T-cell (primary cell): ENCODE results near the gene FLT1. TPM values are rescaled to one million over a fixed set of nuclear protein-coding genes. Genes with fewer than 3 reads are reported as not detected.

Source experiments
- ATAC-seq, 4 experiments: fragments of 200-7000 bp in 3 of 4; fragments of 150-1000 bp in 1 of 4; cut with Tn5 transposase; replicated peaks in 1 of 4; 1 replicate in 3 of 4; 2 replicates in 1 of 4; pipeline ENCODE4 v1.10.0; 2021; ENCODE audit warnings: moderate library complexity in 3 of 4, mild to moderate bottlenecking in 2 of 4, moderate number of reproducible peaks in 1 of 4
- CTCF ChIA-PET, 2 donors: fragments of 300-600 bp; sonication (Branson Sonifier 250); formaldehyde crosslinking; loops; one replicate each; lab custom pipeline; 2022; ENCODE audit warnings: antibody characterized with exemption in 2 of 2; lab: Charles Lee
- POLR2A ChIA-PET, 2 donors: fragments of 300-600 bp; sonication (Branson Sonifier 250); formaldehyde crosslinking; loops; one replicate each; lab custom pipeline; 2022; ENCODE audit warnings: antibody characterized with exemption in 2 of 2; lab: Charles Lee
- DNase-seq, 35 experiments: peaks; one replicate each; pipeline versions ENCODE4 v3.0.0 to v3.0.0-alpha.2; 2013 to 2023
- H3K27ac ChIP-seq: one replicate; pipeline ENCODE4 v1.5.1; 2013; ENCODE audit warnings: low read length
- H3K27me3 ChIP-seq, 2 experiments: replicated peaks in 1 of 2; 1 replicate in 1 of 2; 2 replicates in 1 of 2; pipeline versions ENCODE4 v1.6.1 to v1.7.0; 2013; ENCODE audit warnings: low read length in 1 of 2, mixed read lengths in 1 of 2; ENCODE audit not compliant: control insufficient read depth in 2 of 2, insufficient read depth in 2 of 2; ENCODE audit errors: extremely low read depth in 1 of 2
- H3K36me3 ChIP-seq, 2 donors: 1 replicate in 1 of 2; 2 replicates in 1 of 2; pipeline versions ENCODE4 v1.6.1 to v1.7.0; 2013; ENCODE audit warnings: low read length in 1 of 2; ENCODE audit not compliant: control insufficient read depth in 2 of 2, insufficient read depth in 1 of 2; ENCODE audit errors: extremely low read depth in 1 of 2
- H3K4me1 ChIP-seq, 2 experiments: 1 replicate in 1 of 2; 2 replicates in 1 of 2; pipeline versions ENCODE4 v1.6.1 to v1.7.0; 2013; ENCODE audit warnings: low read length in 2 of 2, mixed read lengths in 1 of 2; ENCODE audit not compliant: insufficient read depth in 2 of 2, control insufficient read depth in 1 of 2; ENCODE audit errors: extremely low read depth in 1 of 2
- H3K4me3 ChIP-seq, 2 donors: 1 replicate in 1 of 2; 2 replicates in 1 of 2; pipeline versions ENCODE4 v1.5.1 to v1.7.0; 2013; ENCODE audit warnings: mild to moderate bottlenecking in 2 of 2, low read length in 1 of 2, moderate library complexity in 1 of 2; ENCODE audit not compliant: control insufficient read depth in 1 of 2; ENCODE audit errors: extremely low read depth in 1 of 2
- H3K9me3 ChIP-seq: 2 replicates; pipeline ENCODE4 v1.7.0; 2013
- H3K27ac Mint-ChIP-seq, 2 donors: one replicate each; pipeline ENCODE4 v1.8.0; 2020 to 2021; ENCODE audit warnings: mild to moderate bottlenecking in 2 of 2, mixed read lengths in 2 of 2
- H3K27me3 Mint-ChIP-seq, 2 donors: one replicate each; pipeline ENCODE4 v1.8.0; 2021 to 2022; ENCODE audit warnings: mixed read lengths in 2 of 2
- H3K36me3 Mint-ChIP-seq: one replicate; pipeline ENCODE4 v1.8.0; 2021; ENCODE audit warnings: mixed read lengths
- H3K4me1 Mint-ChIP-seq, 3 donors: one replicate each; pipeline ENCODE4 v1.8.0; 2020 to 2022; ENCODE audit warnings: mixed read lengths in 3 of 3, mild to moderate bottlenecking in 1 of 3
- H3K4me3 Mint-ChIP-seq, 3 donors: one replicate each; pipeline ENCODE4 v1.8.0; 2020 to 2022; ENCODE audit warnings: mild to moderate bottlenecking in 3 of 3, mixed read lengths in 3 of 3, moderate library complexity in 3 of 3
- H3K9me3 Mint-ChIP-seq, 3 donors: one replicate each; pipeline ENCODE4 v1.8.0; 2020 to 2022; ENCODE audit warnings: mixed read lengths in 3 of 3
- WGBS: methylation state at CpG from one replicate; pipeline ENCODE4 v1.1.5; 2013; ENCODE audit warnings: missing lambda C conversion rate; ENCODE audit not compliant: insufficient coverage; 5-methylcytosine and 5-hydroxymethylcytosine counted together
- total RNA-seq, 35 experiments: library from RNA in 6 of 35; stranded (reverse) in 6 of 35; fragments of 120-200 nt in 1 of 35; gene quantifications; one replicate each; pipeline versions ENCODE4 v1.2.1 to v1.2.4 and lab custom pipeline; 2013 to 2026

Gene FLT1
- total RNA-seq, 5 donors from 2014 or later (not counting 1 experiment from before 2014, with no cell fraction given): 0.56 to 2.9 (median 1.6) TPM

GRCh38 chr13:28470296-28470695, 24.6 kb downstream of the FLT1 start:
- Mint-ChIP-seq H3K4me3 (no peak overlapping the region), H3K9me3 (no peaks in the 10 kb centered on the region), H3K27me3 (peaks cover 0 to 13% of the 10 kb centered on the region in 2 donors), H3K4me1 (no peaks in the 10 kb centered on the region), H3K27ac (no peak overlapping the region), H3K36me3 (no peaks in the 10 kb centered on the region)
- no CpG with 5 or more reads among the region's 4 CpGs for WGBS
- CTCF ChIA-PET: no interaction called here
- Histone ChIP-seq H3K27ac (no peak overlapping the region), H3K4me3 (no peak overlapping the region), H3K27me3 (no peaks in the 10 kb centered on the region), H3K36me3 (no peaks in the 10 kb centered on the region), H3K4me1 (no peaks in the 10 kb centered on the region), H3K9me3 (no peaks in the 10 kb centered on the region)
- ATAC-seq (no peak), DNase-seq (no peak)
- POLR2A ChIA-PET: no interaction called here

GRCh38 chr13:28469316-28469715, 25.6 kb downstream of the FLT1 start:
- H3K4me1 ChIP-seq: no peaks in the 10 kb centered on the region
- H3K9me3 Mint-ChIP-seq: no peaks in the 10 kb centered on the region
- no peak overlapping the region for H3K27ac Mint-ChIP-seq
- H3K9me3 ChIP-seq: no peaks in the 10 kb centered on the region
- DNase-seq (no peak), ATAC-seq (no peak)
- no peak overlapping the region for H3K4me3 ChIP-seq
- H3K27me3 Mint-ChIP-seq: peaks cover 0 to 13% of the 10 kb centered on the region in 2 donors
- CTCF ChIA-PET: no interaction called here
- H3K27ac ChIP-seq: no peak overlapping the region
- no peaks in the 10 kb centered on the region for H3K36me3 Mint-ChIP-seq
- no peaks in the 10 kb centered on the region for H3K36me3 ChIP-seq
- no peaks in the 10 kb centered on the region for H3K27me3 ChIP-seq
- H3K4me3 Mint-ChIP-seq: no peak overlapping the region
- POLR2A ChIA-PET: no interaction called here
- WGBS: 71% methylated on average over 2 of the region's 6 CpGs
- no peaks in the 10 kb centered on the region for H3K4me1 Mint-ChIP-seq

- ATAC-seq (no peak), DNase-seq (peak in 2 of 35 experiments; percentile 2 to 22)
- 60% methylated on average over 1 of the region's 7 CpGs for WGBS
- Histone ChIP-seq H3K9me3 (no peaks in the 10 kb centered on the region), H3K36me3 (no peaks in the 10 kb centered on the region), H3K4me1 (no peaks in the 10 kb centered on the region), H3K27ac (no peak overlapping the region), H3K4me3 (no peak overlapping the region), H3K27me3 (no peaks in the 10 kb centered on the region)
- peaks cover 0 to 13% of the 10 kb centered on the region in 2 donors for H3K27me3 Mint-ChIP-seq
- no peaks in the 10 kb centered on the region for H3K4me1 Mint-ChIP-seq
- no peaks in the 10 kb centered on the region for H3K36me3 Mint-ChIP-seq
- ChIA-PET POLR2A (no interaction called here), CTCF (no interaction called here)
- no peaks in the 10 kb centered on the region for H3K9me3 Mint-ChIP-seq
- H3K27ac Mint-ChIP-seq: no peak overlapping the region
- H3K4me3 Mint-ChIP-seq: no peak overlapping the region
These were observed 26.7 kb downstream of the FLT1 start for GRCh38 chr13:28468023-28468915.

- Histone ChIP-seq H3K27ac (no peak overlapping the region), H3K9me3 (no peaks in the 10 kb centered on the region), H3K36me3 (no peaks in the 10 kb centered on the region), H3K4me3 (no peak overlapping the region), H3K4me1 (no peaks in the 10 kb centered on the region), H3K27me3 (peaks cover 0 to 3% of the 10 kb centered on the region in 2 experiments)
- Mint-ChIP-seq H3K9me3 (no peaks in the 10 kb centered on the region), H3K4me1 (no peaks in the 10 kb centered on the region), H3K36me3 (no peaks in the 10 kb centered on the region), H3K27ac (no peak overlapping the region), H3K4me3 (no peak overlapping the region), H3K27me3 (peaks cover 3 to 10% of the 10 kb centered on the region in 2 donors)
- CTCF ChIA-PET: no interaction called here
- ATAC-seq (no peak), DNase-seq (no peak)
- POLR2A ChIA-PET: interaction anchor here in 1 of 2 donors (0.7 kb wide), 1 partner anchor 233 kb away, joined by 3 read pairs; no protein-coding TSS in a partner anchor
- 90% methylated on average over 3 of the region's 3 CpGs for WGBS
These were observed 27.9 kb downstream of the FLT1 start for GRCh38 chr13:28467034-28467433.

GRCh38 chr13:28466151-28466550, 28.8 kb downstream of the FLT1 start:
- H3K4me1 Mint-ChIP-seq: no peaks in the 10 kb centered on the region
- peaks cover 0 to 3% of the 10 kb centered on the region in 2 experiments for H3K27me3 ChIP-seq
- H3K36me3 Mint-ChIP-seq: no peaks in the 10 kb centered on the region
- H3K27ac Mint-ChIP-seq: no peak overlapping the region
- H3K9me3 ChIP-seq: no peaks in the 10 kb centered on the region
- ATAC-seq (no peak), DNase-seq (no peak)
- ChIA-PET CTCF (no interaction called here), POLR2A (no interaction called here)
- H3K4me3 ChIP-seq: no peak overlapping the region
- H3K4me3 Mint-ChIP-seq: no peak overlapping the region
- no peaks in the 10 kb centered on the region for H3K36me3 ChIP-seq
- H3K27ac ChIP-seq: no peak overlapping the region
- no peaks in the 10 kb centered on the region for H3K9me3 Mint-ChIP-seq
- H3K4me1 ChIP-seq: no peaks in the 10 kb centered on the region
- no CpG with 5 or more reads among the region's 3 CpGs for whole genome bisulfite sequencing
- peaks cover 3 to 9% of the 10 kb centered on the region in 2 donors for H3K27me3 Mint-ChIP-seq

- H3K27me3 ChIP-seq: peaks cover 0 to 3% of the 10 kb centered on the region in 2 experiments
- Mint-ChIP-seq H3K9me3 (no peaks in the 10 kb centered on the region), H3K4me1 (no peaks in the 10 kb centered on the region), H3K36me3 (no peaks in the 10 kb centered on the region), H3K27ac (no peak overlapping the region), H3K27me3 (peaks cover 3 to 5% of the 10 kb centered on the region in 2 donors), H3K4me3 (no peak overlapping the region)
- no CpG with 5 or more reads among the region's 6 CpGs for WGBS
- CTCF ChIA-PET: no interaction called here
- ATAC-seq (no peak), DNase-seq (no peak)
- H3K9me3 ChIP-seq: no peaks in the 10 kb centered on the region
- H3K4me1 ChIP-seq: no peaks in the 10 kb centered on the region
- no peak overlapping the region for H3K27ac ChIP-seq
- no peaks in the 10 kb centered on the region for H3K36me3 ChIP-seq
- POLR2A ChIA-PET: no interaction called here
- H3K4me3 ChIP-seq: no peak overlapping the region
These were observed 30.0 kb downstream of the FLT1 start for GRCh38 chr13:28464861-28465460.
